H9 (cell line): ENCODE data around the gene RBM8A. TPM values are rescaled to one million over a fixed set of nuclear protein-coding genes. Genes with fewer than 3 reads are reported as not detected.

Experiments used
- DNase-seq: peaks from one replicate; pipeline ENCODE4 v3.0.0-alpha.2; 2017
- H2AFZ ChIP-seq: one replicate; pipeline ENCODE4 v1.6.1; 2013; ENCODE audit warnings: mild to moderate bottlenecking, low read length, control low read depth, moderate library complexity
- H2AK5ac ChIP-seq: 2 replicates; pipeline ENCODE4 v1.6.1; 2013; ENCODE audit warnings: low read length, control low read depth, mixed read lengths; ENCODE audit not compliant: insufficient read length
- H2BK120ac ChIP-seq: one replicate; pipeline ENCODE4 v1.6.1; 2013; ENCODE audit warnings: low read depth, mild to moderate bottlenecking, low read length, control low read depth, inconsistent platforms; ENCODE audit not compliant: poor library complexity, severe bottlenecking
- H2BK12ac ChIP-seq: 2 replicates; pipeline ENCODE4 v1.6.1; 2013; ENCODE audit warnings: low read length, control low read depth, mixed read lengths, low read depth; ENCODE audit not compliant: insufficient read length
- H2BK15ac ChIP-seq: 2 replicates; pipeline ENCODE4 v1.6.1; 2013; ENCODE audit warnings: low read depth, low read length, control low read depth
- H2BK20ac ChIP-seq: one replicate; pipeline ENCODE4 v1.6.1; 2013; ENCODE audit warnings: low read depth, mild to moderate bottlenecking, low read length, control low read depth, inconsistent platforms; ENCODE audit not compliant: poor library complexity, severe bottlenecking
- H2BK5ac ChIP-seq: 2 replicates; pipeline ENCODE4 v1.6.1; 2013; ENCODE audit warnings: low read length, control low read depth, mixed read lengths; ENCODE audit not compliant: insufficient read length
- H3K14ac ChIP-seq: 2 replicates; pipeline ENCODE4 v1.6.1; 2013; ENCODE audit warnings: low read length, control low read depth; ENCODE audit not compliant: insufficient read depth
- H3K18ac ChIP-seq: 2 replicates; pipeline ENCODE4 v1.6.1; 2013; ENCODE audit warnings: low read depth, mild to moderate bottlenecking, mixed read lengths, low read length, control low read depth; ENCODE audit not compliant: insufficient read length
- H3K23ac ChIP-seq: 2 replicates; pipeline ENCODE4 v1.6.1; 2013; ENCODE audit warnings: low read length, control low read depth, mixed read lengths, low read depth; ENCODE audit not compliant: insufficient read length
- H3K23me2 ChIP-seq: 2 replicates; pipeline ENCODE4 v1.6.1; 2013; ENCODE audit warnings: low read depth, mild to moderate bottlenecking, mixed read lengths, low read length, control low read depth; ENCODE audit not compliant: insufficient read length, poor library complexity, severe bottlenecking
- H3K27ac ChIP-seq: 2 replicates; pipeline ENCODE4 v1.5.1; 2013; ENCODE audit warnings: low read length, control low read depth, mixed read lengths, low read depth; ENCODE audit not compliant: insufficient read length
- H3K27me3 ChIP-seq: 2 replicates; pipeline ENCODE4 v1.6.1; 2013; ENCODE audit warnings: low read length, control low read depth, inconsistent platforms; ENCODE audit not compliant: insufficient read depth
- H3K4ac ChIP-seq: 2 replicates; pipeline ENCODE4 v1.6.1; 2013; ENCODE audit warnings: low read depth, mild to moderate bottlenecking, control low read depth, inconsistent platforms, low read length, moderate library complexity
- H3K4me1 ChIP-seq: 2 replicates; pipeline ENCODE4 v1.6.1; 2013; ENCODE audit warnings: low read length, control low read depth, inconsistent platforms; ENCODE audit not compliant: insufficient read depth
- H3K4me2 ChIP-seq: 2 replicates; pipeline ENCODE4 v1.6.1; 2013; ENCODE audit warnings: low read length, control low read depth, mixed read lengths; ENCODE audit not compliant: insufficient read length, insufficient read depth
- H3K56ac ChIP-seq: 2 replicates; pipeline ENCODE4 v1.6.1; 2013; ENCODE audit warnings: low read depth, mild to moderate bottlenecking, mixed read lengths, low read length, control low read depth; ENCODE audit not compliant: insufficient read length
- H3K79me1 ChIP-seq: 2 replicates; pipeline ENCODE4 v1.6.1; 2013; ENCODE audit warnings: low read depth, mild to moderate bottlenecking, moderate library complexity, low read length, control low read depth, inconsistent platforms; ENCODE audit not compliant: insufficient read depth, poor library complexity, severe bottlenecking
- H3K79me2 ChIP-seq: 2 replicates; pipeline ENCODE4 v1.6.1; 2013; ENCODE audit warnings: low read length, control low read depth, inconsistent platforms; ENCODE audit not compliant: insufficient read depth
- H3K9ac ChIP-seq: 2 replicates; pipeline ENCODE4 v1.6.1; 2013; ENCODE audit warnings: low read length, control low read depth, mixed read lengths; ENCODE audit not compliant: insufficient read length; ENCODE audit errors: extremely low read depth
- H3K9me3 ChIP-seq: one replicate; pipeline ENCODE4 v1.6.1; 2013; ENCODE audit warnings: low read depth, low read length, inconsistent platforms; ENCODE audit not compliant: control insufficient read depth
- H3T11ph ChIP-seq: one replicate; pipeline ENCODE4 v1.6.1; 2013; ENCODE audit warnings: mild to moderate bottlenecking, low read length, control low read depth, inconsistent platforms
- H4K20me1 ChIP-seq: one replicate; pipeline ENCODE4 v1.6.1; 2013; ENCODE audit not compliant: control insufficient read depth, insufficient read length, insufficient read depth
- H4K5ac ChIP-seq: 2 replicates; pipeline ENCODE4 v1.6.1; 2013; ENCODE audit warnings: low read depth, mild to moderate bottlenecking, mixed read lengths, low read length, control low read depth; ENCODE audit not compliant: insufficient read length
- H4K8ac ChIP-seq: replicated peaks from 2 replicates; pipeline ENCODE4 v1.6.1; 2013; ENCODE audit warnings: low read length, control low read depth, mixed read lengths, low read depth; ENCODE audit not compliant: insufficient read length
- H4K91ac ChIP-seq: 2 replicates; pipeline ENCODE4 v1.6.1; 2013; ENCODE audit warnings: low read depth, mild to moderate bottlenecking, moderate library complexity, mixed read lengths, low read length, control low read depth; ENCODE audit not compliant: insufficient read length
- H3K27ac Mint-ChIP-seq, 3 experiments: 2 replicates in 2 of 3; 3 replicates in 1 of 3; pipeline ENCODE4 v1.8.0; 2020 to 2021; ENCODE audit warnings: mixed read lengths in 3 of 3, mild to moderate bottlenecking in 1 of 3, moderate library complexity in 1 of 3
- H3K27me3 Mint-ChIP-seq: 2 replicates; pipeline ENCODE4 v1.8.0; 2021; ENCODE audit warnings: low read depth, mild to moderate bottlenecking, moderate library complexity, mixed read lengths
- H3K36me3 Mint-ChIP-seq, 3 experiments: 2 replicates in 2 of 3; 3 replicates in 1 of 3; pipeline ENCODE4 v1.8.0; 2020 to 2021; ENCODE audit warnings: low read depth in 3 of 3, mixed read lengths in 3 of 3; ENCODE audit not compliant: insufficient read depth in 1 of 3
- H3K4me1 Mint-ChIP-seq, 2 experiments: 2 replicates each; pipeline ENCODE4 v1.8.0; 2020; ENCODE audit warnings: mixed read lengths in 2 of 2
- H3K4me3 Mint-ChIP-seq, 2 experiments: 2 replicates in 1 of 2; 3 replicates in 1 of 2; pipeline ENCODE4 v1.8.0; 2020 to 2021; ENCODE audit warnings: mild to moderate bottlenecking in 2 of 2, mixed read lengths in 2 of 2, moderate library complexity in 1 of 2
- H3K9me3 Mint-ChIP-seq, 2 experiments: 2 replicates in 1 of 2; 3 replicates in 1 of 2; pipeline ENCODE4 v1.8.0; 2020; ENCODE audit warnings: mild to moderate bottlenecking in 2 of 2, mixed read lengths in 2 of 2, moderate library complexity in 1 of 2
- WGBS: extraction: QIAGEN DNeasy Blood & Tissue Kit; methylation state at CpG from one replicate; pipeline ENCODE4 v1.1.7; 2013; ENCODE audit warnings: missing lambda C conversion rate, low lambda C conversion rate, mixed read lengths; ENCODE audit not compliant: insufficient read length; ENCODE audit errors: extremely low coverage; 5-methylcytosine and 5-hydroxymethylcytosine counted together
- total RNA-seq: library from RNA; stranded (reverse); gene quantifications from 2 replicates; pipeline ENCODE4 v1.2.1, GENCODE V29; 2021
- TF ChIP-seq, protein P1 (sequence below): fragments of 200-600 bp; sonication (generic); conservative IDR thresholded peaks from 3 replicates; pipeline ENCODE4 v1.8.0; 2021; ENCODE audit warnings: antibody characterized with exemption, mild to moderate bottlenecking

RBM8A gene
- total RNA-seq, 1 experiment from 2014 or later, result 298 TPM

DNA sequence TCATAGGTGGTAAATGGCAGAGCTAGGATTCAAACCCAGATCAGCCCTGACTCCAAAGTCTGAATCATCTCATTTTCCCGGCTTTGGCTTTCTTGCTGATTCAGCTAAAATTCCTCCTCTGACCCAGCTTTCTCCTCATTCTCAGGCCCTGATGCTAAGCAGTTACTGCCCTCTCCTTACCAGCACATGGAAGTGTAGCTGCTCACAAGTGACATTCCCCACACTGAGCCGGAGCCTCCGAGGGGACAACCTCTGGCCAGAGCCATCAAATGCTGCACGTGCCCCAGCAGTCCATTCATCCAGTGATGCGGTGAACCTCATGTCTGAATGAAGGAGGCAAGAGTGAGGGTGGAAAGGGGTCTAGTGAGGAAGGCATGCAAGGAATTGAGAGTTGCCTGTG is 28.5 kb downstream of the RBM8A start:
- DNase-seq, result no peak
- Histone ChIP-seq H3T11ph (no peak overlapping the region), H3K23me2 (no peaks in the 10 kb centered on the region), H3K4me1 (no peaks in the 10 kb centered on the region), H3K23ac (no peak overlapping the region), H2BK20ac (no peak overlapping the region), H4K5ac (no peak overlapping the region), H4K20me1 (no peaks in the 10 kb centered on the region), H4K91ac (no peak overlapping the region), H3K9ac (no peak overlapping the region), H3K27me3 (no peaks in the 10 kb centered on the region), H2BK12ac (no peak overlapping the region), H3K9me3 (no peaks in the 10 kb centered on the region), H2BK5ac (no peak overlapping the region), H3K14ac (no peak overlapping the region), H4K8ac (no peak overlapping the region), H2AK5ac (no peak overlapping the region), H2BK15ac (no peak overlapping the region), H3K79me2 (no peaks in the 10 kb centered on the region), H2BK120ac (no peak overlapping the region), H3K27ac (no peak overlapping the region), H3K4ac (no peak overlapping the region), H3K79me1 (no peaks in the 10 kb centered on the region), H3K56ac (no peak overlapping the region), H3K18ac (no peak overlapping the region), H2AFZ (no peak overlapping the region), H3K4me2 (no peak overlapping the region)
- no peak overlapping the region; a peak in 1 of 7 replicates for H3K27ac Mint-ChIP-seq
- H3K36me3 Mint-ChIP-seq, result no peaks in the 10 kb centered on the region
- H3K4me1 Mint-ChIP-seq, result peaks cover 0 to 4% of the 10 kb centered on the region in 2 experiments; a peak in 1 of 4 replicates
- TF ChIP-seq, protein P1, sequence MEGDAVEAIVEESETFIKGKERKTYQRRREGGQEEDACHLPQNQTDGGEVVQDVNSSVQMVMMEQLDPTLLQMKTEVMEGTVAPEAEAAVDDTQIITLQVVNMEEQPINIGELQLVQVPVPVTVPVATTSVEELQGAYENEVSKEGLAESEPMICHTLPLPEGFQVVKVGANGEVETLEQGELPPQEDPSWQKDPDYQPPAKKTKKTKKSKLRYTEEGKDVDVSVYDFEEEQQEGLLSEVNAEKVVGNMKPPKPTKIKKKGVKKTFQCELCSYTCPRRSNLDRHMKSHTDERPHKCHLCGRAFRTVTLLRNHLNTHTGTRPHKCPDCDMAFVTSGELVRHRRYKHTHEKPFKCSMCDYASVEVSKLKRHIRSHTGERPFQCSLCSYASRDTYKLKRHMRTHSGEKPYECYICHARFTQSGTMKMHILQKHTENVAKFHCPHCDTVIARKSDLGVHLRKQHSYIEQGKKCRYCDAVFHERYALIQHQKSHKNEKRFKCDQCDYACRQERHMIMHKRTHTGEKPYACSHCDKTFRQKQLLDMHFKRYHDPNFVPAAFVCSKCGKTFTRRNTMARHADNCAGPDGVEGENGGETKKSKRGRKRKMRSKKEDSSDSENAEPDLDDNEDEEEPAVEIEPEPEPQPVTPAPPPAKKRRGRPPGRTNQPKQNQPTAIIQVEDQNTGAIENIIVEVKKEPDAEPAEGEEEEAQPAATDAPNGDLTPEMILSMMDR, result no peak
- H3K27me3 Mint-ChIP-seq, result peaks cover 26% of the 10 kb centered on the region
- H3K9me3 Mint-ChIP-seq, result no peaks in the 10 kb centered on the region
- no CpG with 5 or more reads among the region's 5 CpGs for WGBS
- H3K4me3 Mint-ChIP-seq, result no peak overlapping the region
